NOMO-1 treated with dmso at 0.1 percent for 144 hours (cell line): ENCODE measurements around the gene DDOST.
"Not testable (repeated sequence)": the region's sequence is repeated elsewhere in the genome, so short reads cannot be mapped to it uniquely, and the experiment has no call there.

Source experiments
- DNase-seq: peaks from one replicate; lab custom pipeline; 2025; ENCODE audit not compliant: unreplicated experiment; lab: John Stamatoyannopoulos, UW

The DDOST gene

GRCh38 chr1:20693623-20694022 is 32.5 kb upstream of the DDOST start:
- DNase-seq: no peak

DNA sequence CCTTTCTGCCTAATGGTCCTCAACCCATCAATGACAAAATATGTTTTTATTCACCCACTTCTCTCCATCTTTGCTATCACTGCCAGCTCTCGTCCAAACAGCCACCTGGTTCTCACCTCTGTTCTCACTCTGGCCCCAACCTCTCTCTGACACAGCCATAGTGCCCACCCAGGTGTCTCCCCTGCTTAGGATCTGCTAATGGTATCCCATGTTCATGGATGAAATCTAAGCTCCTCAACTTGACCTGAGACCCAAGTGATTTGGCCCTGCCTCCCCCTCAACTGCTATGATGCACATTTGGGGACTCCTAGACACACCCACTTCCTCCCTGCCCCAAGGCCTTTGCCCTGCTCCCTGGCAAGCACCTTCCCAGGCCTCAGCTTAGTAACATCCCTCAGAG is 30.7 kb upstream of the DDOST start:
- DNase-seq: no peak

- DNase-seq: no peak
These were observed 28.5 kb upstream of the DDOST start for GRCh38 chr1:20689645-20690056.

- DNase-seq: no peak
These were observed 25.9 kb upstream of the DDOST start for GRCh38 chr1:20686883-20687725.

- no peak for DNase-seq
These were observed 24.6 kb upstream of the DDOST start for GRCh38 chr1:20685741-20686140.

- DNase-seq: no peak
These were observed 24.0 kb upstream of the DDOST start for GRCh38 chr1:20685099-20685662.

DNA sequence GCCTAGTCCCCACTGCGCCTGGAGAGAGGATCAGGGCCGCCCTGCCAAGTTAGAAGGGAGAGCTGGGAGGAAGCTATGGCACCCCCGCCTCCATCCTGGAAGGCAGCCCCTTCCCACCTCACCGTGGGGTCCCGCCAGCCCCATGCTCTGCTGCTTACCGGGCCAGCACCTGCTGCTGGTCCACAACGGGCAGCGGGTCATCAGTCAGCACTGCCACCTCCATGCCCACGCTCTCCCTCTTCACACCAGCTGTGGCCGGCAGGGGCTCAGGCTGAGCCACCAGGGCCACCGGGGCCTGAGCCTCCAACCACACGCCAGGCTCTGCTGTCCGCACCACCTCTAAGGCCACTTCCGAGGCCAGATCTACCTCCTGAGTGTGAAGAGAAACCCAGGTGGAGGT is 23.5 kb upstream of the DDOST start:
- no peak for DNase-seq

GRCh38 chr1:20684050-20684620 is 23.0 kb upstream of the DDOST start:
- DNase-seq: no peak

DNA sequence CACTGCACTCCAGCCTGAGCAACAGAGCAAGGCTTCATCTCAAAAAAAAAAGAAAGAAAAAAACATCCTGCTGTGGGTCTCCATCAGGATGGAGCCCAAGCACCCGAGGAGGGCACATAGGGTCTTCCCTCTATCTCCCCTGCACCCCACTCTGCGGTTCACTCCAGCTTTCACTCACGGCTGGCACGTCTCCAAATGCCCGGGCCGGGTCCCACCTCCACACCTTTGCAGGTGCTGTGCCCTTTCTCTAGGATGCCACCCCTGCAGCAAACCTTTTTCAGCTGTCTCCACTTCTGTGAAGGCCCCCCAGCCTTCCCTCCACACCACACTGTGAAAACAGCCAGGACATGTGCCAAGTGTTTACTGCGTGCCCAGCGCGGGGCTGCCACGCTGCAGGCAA is 22.4 kb upstream of the DDOST start:
- no peak for DNase-seq

DNA sequence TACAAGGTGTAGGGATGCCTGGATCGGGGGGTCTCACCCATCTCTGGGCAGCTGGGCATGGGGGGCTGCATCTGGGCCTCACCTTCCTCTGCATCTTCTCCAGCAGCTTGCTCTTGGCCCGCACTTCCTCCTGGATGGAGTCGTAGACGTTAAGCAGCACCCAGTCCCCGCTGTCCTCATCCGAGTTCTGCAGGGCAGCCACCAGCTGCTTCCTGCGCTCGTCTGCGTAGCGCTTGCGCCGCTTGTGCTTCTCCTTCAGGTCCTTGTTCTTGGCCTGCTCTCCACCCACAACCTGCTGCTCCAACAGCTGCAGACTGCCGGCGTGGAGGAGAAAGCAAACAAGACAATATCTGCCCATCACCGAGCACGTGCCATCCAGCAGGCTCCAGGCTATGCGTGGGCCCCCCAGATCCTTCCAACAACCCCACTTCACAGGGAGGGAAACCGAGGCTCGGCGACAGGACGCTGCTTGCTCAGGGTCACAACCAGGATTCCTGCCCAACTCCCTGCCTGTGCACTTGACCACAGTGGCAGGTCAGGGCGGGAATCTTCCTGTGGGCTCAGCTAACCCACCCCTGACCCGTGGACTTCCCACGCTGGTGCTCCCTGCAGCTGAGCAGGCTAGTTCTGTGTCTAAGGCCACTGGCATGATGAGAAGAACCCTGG is 21.5 kb upstream of the DDOST start:
- peak; percentile 68 for DNase-seq

- no peak for DNase-seq
These were observed 20.8 kb upstream of the DDOST start for GRCh38 chr1:20681999-20682398.

- no peak for DNase-seq
These were observed 19.1 kb upstream of the DDOST start for GRCh38 chr1:20680269-20680668.

DNA sequence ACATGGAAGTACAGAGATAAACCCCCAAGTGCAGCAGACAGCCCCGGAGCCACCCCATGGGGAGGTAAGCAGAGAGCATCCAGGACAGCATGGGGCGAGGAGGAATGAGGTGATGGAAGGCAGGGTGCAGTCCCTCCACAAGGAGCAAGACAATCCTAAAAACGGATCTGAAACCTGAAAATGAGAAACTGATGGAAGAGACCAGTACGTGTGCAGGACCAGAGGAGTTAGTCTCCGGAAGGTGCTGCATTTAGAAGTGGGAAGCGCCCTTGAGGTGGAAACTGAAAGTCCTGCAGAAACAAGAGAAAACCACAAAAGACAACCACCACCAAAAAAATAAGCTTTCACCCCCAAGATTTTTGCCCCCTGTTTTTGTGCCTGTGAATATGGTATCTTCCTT is 17.4 kb upstream of the DDOST start:
- peak; percentile 85 for DNase-seq

GRCh38 chr1:20673626-20674025 is 12.5 kb upstream of the DDOST start:
- DNase-seq: not testable (repeated sequence)

DNA sequence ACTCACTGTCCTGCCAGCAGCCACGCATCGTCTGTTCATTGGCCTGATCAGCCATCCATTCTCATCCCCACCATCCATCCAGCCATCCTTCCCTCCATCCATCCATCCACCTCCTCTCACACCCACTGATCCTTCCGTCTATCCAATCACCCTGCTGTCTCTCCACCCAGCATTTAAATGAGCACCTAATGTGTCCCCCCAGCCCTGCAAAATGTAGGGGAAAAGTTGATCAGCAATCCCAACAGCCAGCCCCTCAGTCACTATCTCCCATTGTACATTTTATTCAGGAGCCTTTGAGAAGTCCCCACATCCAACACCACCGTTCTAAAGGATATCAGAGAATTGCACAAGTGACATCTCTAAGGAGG is 11.1 kb upstream of the DDOST start:
- DNase-seq: no peak

DNA sequence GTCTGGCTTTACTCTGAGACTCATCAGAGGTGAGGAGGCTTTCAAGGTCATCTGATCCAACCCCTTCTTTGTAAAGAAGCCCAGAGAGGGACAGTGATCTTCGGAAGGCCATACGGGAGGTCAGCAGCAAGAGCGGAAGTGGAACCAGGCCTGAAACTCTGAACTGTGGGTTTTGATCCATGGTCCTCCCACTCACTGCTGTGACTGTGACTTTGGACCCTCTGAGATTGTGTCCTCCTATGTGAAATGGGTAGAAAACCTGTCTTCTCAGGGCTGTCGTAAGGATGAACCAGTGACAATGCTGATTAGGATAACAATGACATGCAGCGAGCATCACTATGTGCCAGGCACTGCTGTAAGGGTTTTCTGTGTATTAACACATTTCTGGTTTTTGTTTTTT is 9.8 kb upstream of the DDOST start:
- no peak for DNase-seq

- DNase-seq: no peak
These were observed 7.4 kb upstream of the DDOST start for GRCh38 chr1:20668581-20668980.

DNA sequence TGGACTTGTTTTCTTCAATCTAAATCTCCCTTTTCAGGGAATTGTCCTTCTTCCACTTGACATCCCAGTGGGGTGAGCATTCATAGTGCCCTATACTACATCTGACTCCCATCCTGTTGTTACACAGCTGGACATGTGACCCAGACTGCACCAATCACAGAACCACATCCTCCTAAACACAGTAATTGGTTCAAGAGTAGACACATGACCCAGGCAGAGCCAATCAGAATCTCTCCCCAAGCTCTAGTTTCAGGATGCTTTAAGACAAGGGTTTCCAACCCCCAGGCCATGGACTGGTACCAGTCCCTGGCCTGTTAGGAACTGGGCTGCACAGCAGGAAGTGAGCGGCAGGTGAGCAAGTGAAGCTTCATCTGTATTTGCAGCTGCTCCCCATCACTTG is 5.6 kb upstream of the DDOST start:
- DNase-seq: no peak

GRCh38 chr1:20666146-20666545 is 5.0 kb upstream of the DDOST start:
- DNase-seq: no peak

DNA sequence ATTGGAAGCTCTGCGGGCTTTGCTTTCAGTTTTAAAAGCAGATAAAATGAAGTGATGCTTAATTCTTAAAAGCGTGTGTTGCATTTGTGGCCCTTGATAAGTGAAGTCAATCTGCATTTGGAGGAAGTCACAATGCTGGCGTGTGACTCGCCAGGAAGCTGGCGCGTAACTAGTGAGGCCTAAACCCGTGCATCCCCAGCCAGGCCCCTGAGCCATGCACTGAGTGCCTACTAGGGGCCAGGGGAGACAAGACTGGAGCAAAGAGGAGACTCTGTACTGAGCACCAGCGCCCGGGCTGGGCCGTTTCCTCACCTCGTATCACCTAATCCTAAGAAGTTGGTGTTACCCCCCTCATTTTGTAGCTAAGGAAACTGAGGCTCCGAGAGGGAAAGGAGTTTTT is 4.6 kb upstream of the DDOST start:
- DNase-seq: no peak

DNA sequence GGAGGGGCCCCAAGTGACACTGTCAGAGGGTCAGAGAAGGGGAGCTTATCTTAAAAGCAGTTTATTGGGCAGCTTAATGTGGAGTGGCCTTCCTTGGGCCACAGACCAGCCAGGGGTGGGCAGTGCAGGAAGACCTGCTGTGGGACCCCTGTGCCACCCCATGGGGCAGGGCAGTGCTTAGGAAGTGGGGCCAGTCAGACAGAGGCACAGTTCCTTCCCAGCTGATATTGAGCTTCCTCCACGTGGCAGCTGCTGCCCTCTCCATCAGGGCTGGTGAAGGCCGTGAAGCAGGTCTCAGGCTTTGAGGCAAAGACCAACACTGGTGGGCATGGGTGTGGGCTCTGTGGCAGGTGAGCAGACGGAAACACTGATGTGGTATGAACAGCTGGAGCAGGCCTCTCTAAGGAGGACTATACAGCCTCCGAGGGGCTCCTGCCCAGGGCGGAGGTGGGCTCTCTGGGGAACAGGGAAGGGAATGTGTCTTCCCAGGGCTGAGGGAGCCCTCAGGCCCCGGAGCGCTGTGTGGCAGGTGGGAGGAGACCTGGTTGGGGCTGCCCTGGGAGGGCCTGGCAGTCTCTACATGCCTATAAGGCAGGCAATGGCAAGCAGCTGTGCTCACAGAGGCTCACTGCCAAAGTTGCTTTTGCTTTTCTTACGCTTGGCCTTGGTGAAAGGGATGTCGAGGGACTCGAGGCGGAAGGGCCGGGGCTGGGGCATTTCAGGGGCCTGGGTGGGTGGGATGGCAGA is 3.0 kb upstream of the DDOST start:
- DNase-seq: no peak
